Ishikawa (cell line): Measurements from ENCODE around the gene FSTL1.

Experiments used
- CEBPB ChIP-seq: IDR thresholded peaks from 2 replicates; pipeline ENCODE4 v1.6.1; 2012
- CREB1 ChIP-seq: IDR thresholded peaks from 2 replicates; pipeline ENCODE4 v1.6.1; 2012; ENCODE audit warnings: low read depth
- EGR1 ChIP-seq: IDR thresholded peaks from 2 replicates; pipeline ENCODE4 v1.6.1; 2012
- EP300 ChIP-seq: IDR thresholded peaks from 2 replicates; pipeline ENCODE4 v1.6.1; 2012; ENCODE audit warnings: borderline replicate concordance
- MAX ChIP-seq: IDR thresholded peaks from 2 replicates; pipeline ENCODE4 v1.6.1; 2012
- RAD21 ChIP-seq: IDR thresholded peaks from 2 replicates; pipeline ENCODE4 v1.6.1; 2012; ENCODE audit warnings: low read depth
- TAF1 ChIP-seq: IDR thresholded peaks from 2 replicates; pipeline ENCODE4 v1.6.1; 2012; ENCODE audit warnings: low read depth, mild to moderate bottlenecking
- TEAD4 ChIP-seq: IDR thresholded peaks from 2 replicates; pipeline ENCODE4 v1.6.1; 2012
- USF1 ChIP-seq: IDR thresholded peaks from 2 replicates; pipeline ENCODE4 v1.6.1; 2012

GRCh38 chr3:120451272-120451761 lies 525 bp upstream of the FSTL1 start:
- TF ChIP-seq CEBPB (no peak), USF1 (no peak), TEAD4 (no peak), MAX (no peak), EP300 (no peak; the same call in 1 of the 2 replicates), CREB1 (no peak), EGR1 (no peak; the same call in 1 of the 2 replicates), TAF1 (no peak), RAD21 (no peak)
